Karpas-422 (cell line): Measurements from ENCODE around the gene ARID1B. TPM values are rescaled to one million over a fixed set of nuclear protein-coding genes. Genes with fewer than 3 reads are reported as not detected.
A peak's percentile ranks its signal among the peaks of the same experiment; 100 is the strongest.

Experiments
- DNase-seq: peaks from one replicate; pipeline ENCODE4 v3.0.0-alpha.2; 2015
- H2AFZ ChIP-seq: fragments of 200-600 bp; sonication (generic); 2 replicates; pipeline ENCODE4 v1.6.1; 2014; ENCODE audit warnings: antibody characterized with exemption, low read length, mixed read lengths
- H3K27ac ChIP-seq: fragments of 200-600 bp; sonication (generic); 2 replicates; pipeline ENCODE4 v1.5.1; 2014; ENCODE audit warnings: mild to moderate bottlenecking, low read length, moderate library complexity
- H3K27me3 ChIP-seq: fragments of 200-600 bp; sonication (generic); 2 replicates; pipeline ENCODE4 v1.6.1; 2014; ENCODE audit warnings: low read length, mixed read lengths
- H3K36me3 ChIP-seq: fragments of 200-600 bp; sonication (generic); 2 replicates; pipeline ENCODE4 v1.6.1; 2014; ENCODE audit warnings: low read length, mixed read lengths; ENCODE audit not compliant: insufficient read depth
- H3K4me1 ChIP-seq: fragments of 200-600 bp; sonication (generic); 2 replicates; pipeline ENCODE4 v1.6.1; 2014; ENCODE audit warnings: mild to moderate bottlenecking, low read length, mixed read lengths
- H3K4me2 ChIP-seq: fragments of 200-600 bp; sonication (generic); 2 replicates; pipeline ENCODE4 v1.6.1; 2014; ENCODE audit warnings: low read length, low read depth, mild to moderate bottlenecking; ENCODE audit not compliant: poor library complexity, severe bottlenecking
- H3K4me3 ChIP-seq: fragments of 200-600 bp; sonication (generic); 2 replicates; pipeline ENCODE4 v1.5.1; 2014; ENCODE audit warnings: mild to moderate bottlenecking, antibody characterized with exemption, low read length, mixed read lengths
- H3K79me2 ChIP-seq: fragments of 200-600 bp; sonication (generic); 2 replicates; pipeline ENCODE4 v1.6.1; 2014; ENCODE audit warnings: mild to moderate bottlenecking, low read length, mixed read lengths
- H3K9ac ChIP-seq: fragments of 200-600 bp; sonication (generic); 2 replicates; pipeline ENCODE4 v1.6.0; 2014; ENCODE audit warnings: low read length
- H3K9me2 ChIP-seq: fragments of 200-600 bp; sonication (generic), shearing (Covaris generic); replicated peaks from 2 replicates; pipeline ENCODE4 v1.6.0; 2014; ENCODE audit warnings: mild to moderate bottlenecking, low read length, moderate library complexity; ENCODE audit not compliant: insufficient read depth
- H3K9me3 ChIP-seq: fragments of 300-700, 200-600 bp; sonication (generic); 2 replicates; pipeline ENCODE4 v1.6.1; 2014; ENCODE audit warnings: low read length, mixed read lengths
- H4K20me1 ChIP-seq: fragments of 200-600 bp; sonication (generic); 2 replicates; pipeline ENCODE4 v1.6.1; 2014; ENCODE audit warnings: mild to moderate bottlenecking, antibody characterized with exemption, low read length, low read depth; ENCODE audit not compliant: insufficient read depth
- total RNA-seq: library from RNA; depleted of rRNA; stranded (reverse); fragments of >200 nt; shearing (Covaris generic); gene quantifications from 2 replicates; pipeline ENCODE4 v1.2.3, GENCODE V29; 2014; ENCODE audit warnings: low replicate concordance

Gene ARID1B
- total RNA-seq, 1 experiment from 2014 or later, result 174 TPM

GRCh38 chr6:157184202-157185015 is 407.2 kb downstream of the ARID1B start:
- peak overlapping the region; percentile 35 for H3K4me2 ChIP-seq
- peaks cover 33% of the 10 kb centered on the region for H3K4me1 ChIP-seq
- H3K9ac ChIP-seq, result no peak overlapping the region
- H3K27ac ChIP-seq, result peak overlapping the region; percentile 45
- no peaks in the 10 kb centered on the region for H3K27me3 ChIP-seq
- no peak overlapping the region for H3K4me3 ChIP-seq
- no peaks in the 10 kb centered on the region for H3K9me2 ChIP-seq
- peaks cover 46% of the 10 kb centered on the region for H3K36me3 ChIP-seq
- H4K20me1 ChIP-seq, result no peaks in the 10 kb centered on the region
- H2AFZ ChIP-seq, result no peak overlapping the region
- no peaks in the 10 kb centered on the region for H3K9me3 ChIP-seq
- H3K79me2 ChIP-seq, result peaks cover 19% of the 10 kb centered on the region
- peak; percentile 86 for DNase-seq

- H3K4me2 ChIP-seq, result no peak overlapping the region
- H3K36me3 ChIP-seq, result peaks cover 54% of the 10 kb centered on the region
- peaks cover 33% of the 10 kb centered on the region for H3K4me1 ChIP-seq
- no peaks in the 10 kb centered on the region for H4K20me1 ChIP-seq
- H3K9me3 ChIP-seq, result no peaks in the 10 kb centered on the region
- no peaks in the 10 kb centered on the region for H3K9me2 ChIP-seq
- H3K27me3 ChIP-seq, result no peaks in the 10 kb centered on the region
- H3K79me2 ChIP-seq, result peaks cover 19% of the 10 kb centered on the region
- H3K4me3 ChIP-seq, result no peak overlapping the region
- no peak for DNase-seq
- no peak overlapping the region for H2AFZ ChIP-seq
- no peak overlapping the region for H3K9ac ChIP-seq
- peak overlapping the region; percentile 45 for H3K27ac ChIP-seq
Measured at GRCh38 chr6:157185171-157185570, 408.0 kb downstream of the ARID1B start.

GRCh38 chr6:157185986-157186385 is 408.8 kb downstream of the ARID1B start:
- Histone ChIP-seq H3K9ac (no peak overlapping the region), H3K36me3 (peaks cover 55% of the 10 kb centered on the region), H3K4me3 (no peak overlapping the region), H3K9me3 (no peaks in the 10 kb centered on the region), H2AFZ (no peak overlapping the region), H3K4me2 (no peak overlapping the region), H4K20me1 (no peaks in the 10 kb centered on the region), H3K27ac (peak overlapping the region; percentile 45), H3K9me2 (no peaks in the 10 kb centered on the region), H3K4me1 (peaks cover 33% of the 10 kb centered on the region), H3K27me3 (no peaks in the 10 kb centered on the region), H3K79me2 (peaks cover 19% of the 10 kb centered on the region)
- DNase-seq, result no peak

- Histone ChIP-seq H3K4me1 (peaks cover 29% of the 10 kb centered on the region), H4K20me1 (no peaks in the 10 kb centered on the region), H3K27ac (peak overlapping the region; percentile 43; the same call in 1 of the 2 replicates), H3K27me3 (no peaks in the 10 kb centered on the region), H3K9me2 (no peaks in the 10 kb centered on the region), H3K4me2 (no peak overlapping the region), H3K36me3 (peaks cover 50% of the 10 kb centered on the region), H3K4me3 (no peak overlapping the region), H3K79me2 (peaks cover 19% of the 10 kb centered on the region), H3K9me3 (no peaks in the 10 kb centered on the region), H3K9ac (no peak overlapping the region), H2AFZ (no peak overlapping the region)
- no peak for DNase-seq
Measured at GRCh38 chr6:157186785-157187181, 409.6 kb downstream of the ARID1B start.

GRCh38 chr6:157187182-157188083 is 410.3 kb downstream of the ARID1B start:
- no peak overlapping the region for H3K4me2 ChIP-seq

GRCh38 chr6:157188213-157188612 is 411.0 kb downstream of the ARID1B start:
- Histone ChIP-seq H3K9ac (no peak overlapping the region), H3K79me2 (peaks cover 19% of the 10 kb centered on the region), H3K9me3 (no peaks in the 10 kb centered on the region), H2AFZ (no peak overlapping the region), H4K20me1 (no peaks in the 10 kb centered on the region), H3K36me3 (peaks cover 61% of the 10 kb centered on the region), H3K9me2 (no peaks in the 10 kb centered on the region), H3K4me1 (peaks cover 28% of the 10 kb centered on the region), H3K27ac (no peak overlapping the region), H3K4me3 (no peak overlapping the region), H3K27me3 (no peaks in the 10 kb centered on the region), H3K4me2 (no peak overlapping the region)
- no peak for DNase-seq

More at GRCh38 chr6:157187182-157188083, 410.3 kb downstream of the ARID1B start:
- no peak overlapping the region for H2AFZ ChIP-seq
- H3K9me3 ChIP-seq, result no peaks in the 10 kb centered on the region
- H4K20me1 ChIP-seq, result no peaks in the 10 kb centered on the region
- no peak for DNase-seq
- H3K9me2 ChIP-seq, result no peaks in the 10 kb centered on the region
- H3K4me1 ChIP-seq, result peaks cover 28% of the 10 kb centered on the region
- H3K4me3 ChIP-seq, result no peak overlapping the region
- H3K27ac ChIP-seq, result peak overlapping the region; percentile 43; the same call in 1 of the 2 replicates
- H3K27me3 ChIP-seq, result no peaks in the 10 kb centered on the region
- peaks cover 19% of the 10 kb centered on the region for H3K79me2 ChIP-seq
- H3K9ac ChIP-seq, result no peak overlapping the region
- H3K36me3 ChIP-seq, result peaks cover 57% of the 10 kb centered on the region

- peaks cover 64% of the 10 kb centered on the region for H3K36me3 ChIP-seq
- DNase-seq, result no peak
Measured at GRCh38 chr6:157193443-157193996, 416.3 kb downstream of the ARID1B start.

GRCh38 chr6:157194110-157194509 is 416.9 kb downstream of the ARID1B start:
- no peak overlapping the region for H2AFZ ChIP-seq
- DNase-seq, result no peak
- H3K36me3 ChIP-seq, result peaks cover 61% of the 10 kb centered on the region
- peak overlapping the region; percentile 22 for H3K4me2 ChIP-seq
- no peaks in the 10 kb centered on the region for H3K9me2 ChIP-seq
- H3K9ac ChIP-seq, result no peak overlapping the region
- H4K20me1 ChIP-seq, result no peaks in the 10 kb centered on the region
- no peak overlapping the region for H3K4me3 ChIP-seq
- no peaks in the 10 kb centered on the region; the same call in 1 of the 2 replicates for H3K79me2 ChIP-seq
- H3K4me1 ChIP-seq, result peaks cover 27% of the 10 kb centered on the region
- H3K27ac ChIP-seq, result peak overlapping the region; percentile 73
- no peaks in the 10 kb centered on the region for H3K27me3 ChIP-seq
- no peaks in the 10 kb centered on the region for H3K9me3 ChIP-seq

More at GRCh38 chr6:157193443-157193996, 416.3 kb downstream of the ARID1B start:
- Histone ChIP-seq H3K27me3 (no peaks in the 10 kb centered on the region), H3K9ac (no peak overlapping the region), H3K27ac (peak overlapping the region; percentile 73), H3K4me2 (peak overlapping the region; percentile 22), H3K9me2 (no peaks in the 10 kb centered on the region), H3K79me2 (no peaks in the 10 kb centered on the region; the same call in 1 of the 2 replicates), H3K9me3 (no peaks in the 10 kb centered on the region), H3K4me3 (no peak overlapping the region), H3K4me1 (peaks cover 27% of the 10 kb centered on the region), H4K20me1 (no peaks in the 10 kb centered on the region), H2AFZ (no peak overlapping the region)
